ENCODE data around the gene BBS12.

- TF ChIP-seq CTCF (conservative IDR thresholded peaks at IDR 0.05) = peak; percentile 90
- no peak for TF ChIP-seq ZFX (IDR thresholded peaks at IDR 0.05)
Observed at GRCh38 chr4:122716825-122717448, 15.6 kb upstream of the BBS12 start.

Data from C4-2B (cell line).